Colon (tissue), 2 donors: Measurements from ENCODE around the gene NME5.
"Not testable (repeated sequence)": the region's sequence is repeated elsewhere in the genome, so short reads cannot be mapped to it uniquely, and the experiment has no call there.

Experiments used
- FAIRE-seq: peaks from 2 replicates; lab custom pipeline; 2012; peaks lifted over from hg19 to GRCh38; lab: Jason Lieb, UNC
- donor health status: control.
- donor health status: control.

The NME5 gene

GRCh38 chr5:138077064-138077696 is 62.0 kb downstream of the NME5 start:
- no peak for FAIRE-seq

- FAIRE-seq: not testable (repeated sequence)
Measured at GRCh38 chr5:138070026-138070425, 69.2 kb downstream of the NME5 start.

GRCh38 chr5:138068742-138069600 is 70.3 kb downstream of the NME5 start:
- no peak for FAIRE-seq

- FAIRE-seq: no peak
Measured at GRCh38 chr5:138067945-138068344, 71.3 kb downstream of the NME5 start.
